Effector memory CD8-positive, alpha-beta T cell (primary cell): ENCODE data around the gene ARF1.

Source experiments
- ATAC-seq: fragments of 150-1000 bp; cut with Tn5 transposase; replicated peaks from 2 replicates; pipeline ENCODE4 v1.10.0; 2021; ENCODE audit warnings: mild to moderate bottlenecking, moderate library complexity
- DNase-seq, 3 experiments: peaks; one replicate each; pipeline ENCODE4 v3.0.0; 2021
- H3K27ac Mint-ChIP-seq, 2 donors: one replicate each; pipeline ENCODE4 v1.8.0; 2022; ENCODE audit warnings: mild to moderate bottlenecking in 2 of 2, mixed read lengths in 2 of 2, moderate library complexity in 2 of 2
- H3K27me3 Mint-ChIP-seq, 2 donors: one replicate each; pipeline ENCODE4 v1.8.0; 2022; ENCODE audit warnings: mixed read lengths in 2 of 2
- H3K36me3 Mint-ChIP-seq: one replicate; pipeline ENCODE4 v1.8.0; 2022; ENCODE audit warnings: mild to moderate bottlenecking, moderate library complexity, mixed read lengths; ENCODE audit not compliant: insufficient read depth
- H3K4me1 Mint-ChIP-seq, 2 donors: one replicate each; pipeline ENCODE4 v1.8.0; 2022; ENCODE audit warnings: low read depth in 2 of 2, mixed read lengths in 2 of 2
- H3K4me3 Mint-ChIP-seq, 2 donors: one replicate each; pipeline ENCODE4 v1.8.0; 2022; ENCODE audit warnings: mild to moderate bottlenecking in 2 of 2, mixed read lengths in 2 of 2, moderate library complexity in 2 of 2
- H3K9me3 Mint-ChIP-seq, 2 donors: one replicate each; pipeline ENCODE4 v1.8.0; 2022; ENCODE audit warnings: mixed read lengths in 2 of 2

The ARF1 gene

GRCh38 chr1:228125185-228125584, 42.7 kb downstream of the ARF1 start:
- Mint-ChIP-seq H3K27ac (no peak overlapping the region), H3K27me3 (peaks cover 31 to 36% of the 10 kb centered on the region in 2 donors), H3K36me3 (no peaks in the 10 kb centered on the region), H3K4me3 (no peak overlapping the region), H3K4me1 (no peaks in the 10 kb centered on the region), H3K9me3 (no peaks in the 10 kb centered on the region)
- DNase-seq (no peak), ATAC-seq (no peak)

GRCh38 chr1:228131766-228132165, 49.3 kb downstream of the ARF1 start:
- Mint-ChIP-seq H3K36me3 (no peaks in the 10 kb centered on the region), H3K9me3 (no peaks in the 10 kb centered on the region), H3K4me3 (no peak overlapping the region), H3K27me3 (peaks cover 14 to 19% of the 10 kb centered on the region in 2 donors), H3K4me1 (peaks cover 10% of the 10 kb centered on the region in 2 donors), H3K27ac (no peak overlapping the region)
- no peak for DNase-seq
- ATAC-seq: no peak

- peaks cover 2% of the 10 kb centered on the region for H3K36me3 Mint-ChIP-seq
- ATAC-seq (no peak), DNase-seq (no peak)
- H3K4me1 Mint-ChIP-seq: peaks cover 18 to 22% of the 10 kb centered on the region in 2 donors
- H3K27me3 Mint-ChIP-seq: no peaks in the 10 kb centered on the region
- no peak overlapping the region for H3K4me3 Mint-ChIP-seq
- H3K9me3 Mint-ChIP-seq: no peaks in the 10 kb centered on the region
- H3K27ac Mint-ChIP-seq: no peak overlapping the region
These were observed 52.1 kb downstream of the ARF1 start for GRCh38 chr1:228134591-228134990.

DNA sequence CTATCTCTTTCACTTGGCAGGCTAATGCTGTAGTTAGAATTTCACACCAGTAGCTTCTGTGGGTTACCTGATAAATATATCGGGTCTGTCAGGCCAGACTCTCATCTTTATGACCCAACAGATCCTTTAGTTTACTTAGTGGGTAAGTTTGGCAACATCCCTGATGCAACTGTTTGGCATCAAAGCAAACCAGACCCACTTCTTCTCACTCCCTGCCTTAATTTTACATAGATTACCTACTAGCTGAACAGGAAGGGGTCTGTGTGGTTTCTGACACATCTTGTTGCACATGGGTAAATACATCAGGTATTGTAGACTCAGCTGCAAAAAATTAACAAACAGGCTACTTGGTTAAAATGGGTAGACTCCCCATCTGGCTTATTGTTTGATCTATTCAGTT, 54.4 kb downstream of the ARF1 start:
- Mint-ChIP-seq H3K4me1 (peaks cover 25 to 29% of the 10 kb centered on the region in 2 donors), H3K4me3 (peak overlapping the region; percentile 47 to 52), H3K9me3 (no peaks in the 10 kb centered on the region), H3K27me3 (no peaks in the 10 kb centered on the region), H3K36me3 (peaks cover 21% of the 10 kb centered on the region), H3K27ac (peak overlapping the region; percentile 86 to 95)
- ATAC-seq (peak; percentile 10), DNase-seq (peak in 1 of 3 experiments; percentile 33)

- Mint-ChIP-seq H3K4me1 (peaks cover 50 to 53% of the 10 kb centered on the region in 2 donors), H3K9me3 (no peaks in the 10 kb centered on the region), H3K36me3 (peaks cover 33% of the 10 kb centered on the region), H3K4me3 (peak overlapping the region; percentile 95 to 97), H3K27me3 (no peaks in the 10 kb centered on the region), H3K27ac (peak overlapping the region; percentile 95 to 98)
- ATAC-seq: no peak
- no peak for DNase-seq
These were observed 57.0 kb downstream of the ARF1 start for GRCh38 chr1:228139406-228139930.

DNA sequence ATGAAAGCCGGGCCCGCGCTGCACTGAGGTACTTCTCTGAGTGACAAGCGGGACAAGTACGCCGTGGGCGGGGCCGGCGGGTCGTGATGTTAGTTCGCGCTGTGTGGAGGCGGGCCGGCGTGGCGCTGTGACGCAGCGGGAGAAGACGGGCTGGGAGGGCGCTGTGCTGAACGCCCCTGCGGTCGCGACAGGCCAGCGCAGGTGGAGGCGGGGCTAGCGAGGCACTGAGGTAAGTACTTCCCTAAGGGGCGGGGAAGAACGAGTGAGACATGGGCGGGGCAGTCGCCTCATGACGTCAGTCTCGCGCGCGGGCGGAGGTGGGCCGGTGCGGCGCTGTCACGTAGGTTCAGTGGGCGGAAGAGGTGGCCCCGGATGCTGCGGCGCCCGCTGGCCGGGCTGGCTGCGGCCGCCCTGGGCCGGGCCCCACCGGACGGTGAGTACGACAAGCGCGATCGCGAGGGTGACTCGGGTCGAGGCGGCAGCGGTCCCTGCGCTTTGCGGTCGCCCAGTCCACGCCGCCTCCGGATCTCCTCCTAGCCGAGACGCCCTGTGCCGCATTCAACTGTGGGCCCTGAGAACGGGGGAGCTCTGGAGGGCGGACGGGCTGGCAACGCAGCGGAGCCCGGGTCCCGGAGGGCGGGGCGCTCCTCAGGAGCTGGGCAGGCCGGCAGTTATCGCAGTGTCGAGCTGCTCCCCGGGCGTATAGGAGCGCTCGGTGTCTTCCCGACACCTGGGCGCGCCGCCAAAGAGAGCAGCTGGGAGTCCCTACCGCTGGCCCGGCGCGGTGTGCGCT, 57.6 kb downstream of the ARF1 start, which contains the start of gene GUK1:
TSS of gene GUK1 (plus strand) at position 349 of the 793 bp plus-strand sequence. CDS start at position 373, 24 bp downstream.
- Mint-ChIP-seq H3K36me3 (peaks cover 33% of the 10 kb centered on the region), H3K4me1 (peaks cover 53 to 55% of the 10 kb centered on the region in 2 donors), H3K9me3 (no peaks in the 10 kb centered on the region), H3K27me3 (no peaks in the 10 kb centered on the region), H3K4me3 (peak within 1 kb of the TSS; percentile 95 to 97), H3K27ac (peak within 1 kb of the TSS; percentile 95 to 98)
- DNase-seq (peak; percentile 100), ATAC-seq (peak; percentile 79)

- H3K27ac Mint-ChIP-seq: peak overlapping the region; percentile 95 to 98
- H3K9me3 Mint-ChIP-seq: no peaks in the 10 kb centered on the region
- peaks cover 33% of the 10 kb centered on the region for H3K36me3 Mint-ChIP-seq
- peaks cover 52 to 55% of the 10 kb centered on the region in 2 donors for H3K4me1 Mint-ChIP-seq
- DNase-seq (no peak), ATAC-seq (no peak)
- H3K27me3 Mint-ChIP-seq: no peaks in the 10 kb centered on the region
- H3K4me3 Mint-ChIP-seq: peak overlapping the region; percentile 95 to 97
These were observed 58.3 kb downstream of the ARF1 start for GRCh38 chr1:228140724-228141225.

- Mint-ChIP-seq H3K27me3 (no peaks in the 10 kb centered on the region), H3K9me3 (no peaks in the 10 kb centered on the region), H3K4me1 (peaks cover 46 to 50% of the 10 kb centered on the region in 2 donors), H3K36me3 (peaks cover 38% of the 10 kb centered on the region), H3K27ac (peak overlapping the region; percentile 95 to 98), H3K4me3 (peak overlapping the region; percentile 95 to 97)
- DNase-seq: no peak
- ATAC-seq: no peak
These were observed 58.9 kb downstream of the ARF1 start for GRCh38 chr1:228141226-228142044.

DNA sequence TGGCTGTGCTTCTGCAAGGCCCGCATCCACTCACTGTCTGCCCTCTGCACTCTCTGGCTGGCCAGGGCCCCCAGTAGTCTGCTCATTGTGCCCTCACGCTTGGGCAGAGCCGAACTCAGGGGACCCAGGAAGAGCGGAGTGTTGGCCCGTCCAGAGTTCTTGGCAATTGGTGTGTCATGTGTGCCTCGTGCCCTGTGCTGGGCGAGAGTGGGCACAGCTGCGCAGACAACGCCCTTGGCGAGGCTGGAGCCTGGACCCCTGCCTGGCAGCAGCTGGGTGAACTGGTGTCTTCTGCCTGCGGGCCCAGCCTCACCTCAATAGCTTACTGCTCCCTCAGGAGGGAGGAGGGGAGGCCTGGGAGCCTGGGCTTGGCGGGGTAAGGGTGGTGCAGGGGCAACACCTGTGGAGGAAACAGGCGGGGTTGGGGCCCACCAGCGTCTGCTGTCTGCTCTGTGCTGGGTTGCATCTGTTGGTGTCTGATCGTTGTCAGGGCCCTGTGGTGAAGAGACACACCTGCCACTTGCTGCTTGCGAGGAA, 59.7 kb downstream of the ARF1 start:
- DNase-seq: no peak
- ATAC-seq: no peak
- Mint-ChIP-seq H3K36me3 (peaks cover 39% of the 10 kb centered on the region), H3K9me3 (no peaks in the 10 kb centered on the region), H3K4me1 (peaks cover 38 to 43% of the 10 kb centered on the region in 2 donors), H3K4me3 (peak overlapping the region; percentile 95 to 97), H3K27ac (peak overlapping the region; percentile 77 to 98), H3K27me3 (no peaks in the 10 kb centered on the region)

DNA sequence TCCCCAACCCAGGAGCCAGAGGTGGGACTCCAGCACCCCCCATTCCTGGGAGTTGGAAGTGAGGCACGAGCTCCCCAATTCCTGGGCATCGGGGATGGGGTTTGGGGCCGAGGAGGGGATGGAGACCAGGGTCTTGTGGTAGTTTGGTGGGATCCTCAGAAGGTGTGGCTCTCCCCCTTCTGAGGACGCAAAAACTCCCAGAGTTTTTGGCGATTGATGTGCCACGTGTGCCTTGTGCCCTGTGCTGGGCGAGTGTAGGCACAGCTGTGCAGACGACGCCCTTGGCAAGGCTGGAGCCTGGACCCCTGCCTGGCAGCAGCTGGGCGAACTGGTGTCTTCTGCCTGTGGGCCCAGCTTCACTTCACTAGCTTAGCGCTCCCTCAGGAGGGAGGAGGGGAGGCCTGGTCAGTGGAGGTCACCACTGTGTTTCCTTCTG, 60.2 kb downstream of the ARF1 start:
- DNase-seq: no peak
- H3K27ac Mint-ChIP-seq: peak overlapping the region; percentile 77 to 98
- H3K27me3 Mint-ChIP-seq: no peaks in the 10 kb centered on the region
- H3K4me1 Mint-ChIP-seq: peaks cover 34 to 40% of the 10 kb centered on the region in 2 donors
- peak overlapping the region; percentile 95 to 97 for H3K4me3 Mint-ChIP-seq
- no peak for ATAC-seq
- no peaks in the 10 kb centered on the region for H3K9me3 Mint-ChIP-seq
- peaks cover 44% of the 10 kb centered on the region for H3K36me3 Mint-ChIP-seq

GRCh38 chr1:228143480-228144192, 61.1 kb downstream of the ARF1 start:
- DNase-seq (no peak), ATAC-seq (no peak)
- H3K9me3 Mint-ChIP-seq: no peaks in the 10 kb centered on the region
- H3K4me3 Mint-ChIP-seq: peak overlapping the region; percentile 95 to 97
- no peaks in the 10 kb centered on the region for H3K27me3 Mint-ChIP-seq
- peaks cover 48% of the 10 kb centered on the region for H3K36me3 Mint-ChIP-seq
- peak overlapping the region; percentile 77 to 98 for H3K27ac Mint-ChIP-seq
- peaks cover 31 to 40% of the 10 kb centered on the region in 2 donors for H3K4me1 Mint-ChIP-seq

DNA sequence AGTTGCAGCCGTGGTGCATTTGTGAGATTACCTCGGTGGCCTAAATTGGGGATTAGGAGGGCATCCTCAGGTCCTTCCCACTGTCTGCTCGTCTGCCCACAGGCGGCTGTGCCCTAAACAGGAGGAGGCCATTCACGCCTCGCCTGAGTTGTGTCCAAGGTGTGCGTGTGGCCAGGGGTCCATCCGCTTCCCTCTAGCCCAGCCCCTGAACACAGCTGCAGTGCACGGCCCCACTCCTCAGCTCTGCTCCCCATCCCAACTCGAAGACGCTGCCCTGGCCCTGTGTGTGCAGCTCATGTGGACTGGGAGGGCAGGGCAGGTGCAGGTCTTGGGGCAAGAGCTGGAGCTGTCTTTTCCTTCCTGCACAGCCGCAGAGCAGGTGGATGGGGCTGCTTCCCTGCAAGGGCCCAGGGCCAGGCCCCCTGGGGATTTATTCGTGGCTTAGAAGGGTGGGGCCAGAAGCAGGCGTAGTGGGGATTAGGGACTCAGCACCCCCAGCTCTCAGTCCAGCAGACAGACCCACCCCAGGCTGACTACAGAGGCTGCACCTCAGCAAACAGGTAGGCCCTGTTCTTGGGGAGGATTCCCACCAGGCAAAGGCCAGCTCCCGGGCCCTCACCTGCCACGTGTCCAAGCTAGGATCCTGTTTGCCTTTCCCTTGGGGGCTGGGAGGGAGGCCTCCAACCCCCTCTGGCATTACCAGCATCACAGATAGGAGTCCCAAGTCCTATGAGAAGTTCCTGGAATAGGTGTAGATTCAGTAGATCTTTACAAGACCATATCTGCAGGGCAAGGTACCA, 61.9 kb downstream of the ARF1 start:
- DNase-seq (no peak), ATAC-seq (no peak)
- Mint-ChIP-seq H3K4me1 (peaks cover 31 to 40% of the 10 kb centered on the region in 2 donors), H3K9me3 (no peaks in the 10 kb centered on the region), H3K27ac (peak overlapping the region; percentile 77 to 98), H3K36me3 (peaks cover 53% of the 10 kb centered on the region), H3K27me3 (no peaks in the 10 kb centered on the region), H3K4me3 (peak overlapping the region; percentile 95 to 97)
